ENCODE results near the gene PTBP2. TPM values are rescaled to one million over a fixed set of nuclear protein-coding genes. Genes with fewer than 3 reads are reported as not detected.

The PTBP2 gene
- polyA plus RNA-seq, 1 experiment: 5.7 TPM

GRCh38 chr1:96863449-96863848 lies 141.9 kb downstream of the PTBP2 start:
- ChIA-PET POLR2A (no interaction called here), CTCF (interaction anchor here (1.0 kb wide), 1 partner anchor 9 kb away, joined by 3 read pairs; no protein-coding TSS in a partner anchor)
- Histone ChIP-seq H3K4me3 (ENCODE audit: low read depth, low read length) (no peak overlapping the region), H3K27me3 (ENCODE audit: control insufficient read depth, insufficient read depth, low read length) (no peaks in the 10 kb centered on the region), H3K36me3 (ENCODE audit: control insufficient read depth, insufficient read depth, low read length) (no peaks in the 10 kb centered on the region)
- no peak for TF ChIP-seq CTCF (IDR thresholded peaks at IDR 0.05; ENCODE audit: insufficient read depth, low read depth, low read length)
- no peak for DNase-seq (ENCODE audit: low read depth)
